Brain pericyte (primary cell): ENCODE results near the gene SCT.

Source experiments
- DNase-seq: peaks from one replicate; pipeline ENCODE4 v3.0.0-alpha.2; 2012; ENCODE audit warnings: low read depth, low spot score

The SCT gene

DNA sequence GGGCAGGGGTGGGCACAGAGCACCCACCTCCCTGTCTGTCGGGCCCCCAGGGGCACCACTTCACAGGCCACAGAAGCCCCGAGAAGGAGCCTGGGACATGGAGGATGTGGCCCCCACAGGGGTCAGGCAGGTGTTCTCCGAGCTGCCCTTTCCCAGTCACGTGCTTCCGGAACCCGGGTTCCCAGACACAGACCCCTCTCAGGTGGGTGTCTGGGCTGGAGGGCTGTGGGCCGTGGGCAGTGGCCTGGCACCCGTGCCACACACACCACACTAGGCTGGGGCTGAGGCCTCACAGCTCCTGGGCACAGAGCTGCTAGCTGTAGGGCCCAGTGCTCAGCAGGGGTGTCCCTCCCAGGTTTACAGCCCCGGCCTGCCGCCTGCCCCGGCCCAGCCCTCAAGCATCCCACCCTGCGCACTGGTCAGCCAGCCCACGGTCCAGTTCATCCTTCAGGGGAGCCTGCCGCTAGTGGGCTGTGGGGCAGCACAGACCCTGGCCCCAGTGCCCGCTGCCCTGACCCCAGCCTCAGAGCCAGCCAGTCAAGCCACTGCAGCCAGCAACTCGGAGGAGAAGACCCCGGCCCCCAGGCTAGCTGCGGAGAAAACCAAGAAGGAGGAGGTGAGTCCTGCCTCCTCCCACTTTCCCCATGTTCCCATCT, 16.7 kb downstream of the SCT start:
- no peak for DNase-seq

DNA sequence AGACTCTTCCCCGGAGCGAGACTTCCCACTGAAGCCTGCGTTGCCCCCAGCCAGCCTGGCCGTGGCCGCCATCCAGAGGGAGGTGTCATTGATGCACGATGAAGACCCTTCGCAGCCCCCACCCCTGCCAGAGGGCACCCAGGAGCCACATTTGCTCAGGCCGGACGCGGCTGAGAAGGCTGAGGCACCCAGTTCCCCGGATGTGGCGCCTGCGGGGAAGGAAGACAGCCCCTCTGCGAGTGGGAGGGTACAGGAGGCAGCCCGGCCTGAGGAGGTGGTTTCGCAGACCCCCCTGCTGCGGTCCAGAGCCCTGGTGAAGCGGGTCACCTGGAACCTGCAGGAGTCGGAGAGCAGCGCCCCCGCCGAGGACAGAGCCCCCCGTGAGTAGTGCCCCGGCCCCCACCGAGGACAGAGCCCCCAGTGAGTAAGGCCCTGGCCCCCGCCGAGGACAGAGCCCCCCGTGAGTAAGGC, 17.6 kb downstream of the SCT start:
- no peak for DNase-seq

DNA sequence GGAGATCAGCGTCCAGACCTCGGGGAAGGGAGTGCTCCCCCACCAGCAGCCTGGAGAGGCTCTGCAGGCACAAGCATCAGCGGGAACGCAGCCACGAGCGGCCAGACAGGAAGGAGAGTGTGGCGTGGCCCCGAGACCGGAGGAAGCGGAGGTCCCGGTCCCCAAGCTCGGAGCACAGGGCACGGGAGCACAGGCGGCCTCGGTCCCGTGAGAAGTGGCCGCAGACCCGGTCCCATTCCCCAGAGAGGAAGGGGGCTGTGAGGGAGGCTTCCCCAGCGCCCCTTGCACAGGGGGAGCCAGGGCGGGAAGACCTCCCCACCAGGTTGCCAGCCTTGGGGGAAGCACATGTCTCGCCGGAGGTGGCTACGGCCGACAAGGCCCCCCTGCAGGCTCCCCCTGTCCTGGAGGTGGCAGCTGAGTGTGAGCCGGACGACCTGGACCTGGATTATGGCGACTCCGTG, 18.2 kb downstream of the SCT start:
- no peak for DNase-seq

DNA sequence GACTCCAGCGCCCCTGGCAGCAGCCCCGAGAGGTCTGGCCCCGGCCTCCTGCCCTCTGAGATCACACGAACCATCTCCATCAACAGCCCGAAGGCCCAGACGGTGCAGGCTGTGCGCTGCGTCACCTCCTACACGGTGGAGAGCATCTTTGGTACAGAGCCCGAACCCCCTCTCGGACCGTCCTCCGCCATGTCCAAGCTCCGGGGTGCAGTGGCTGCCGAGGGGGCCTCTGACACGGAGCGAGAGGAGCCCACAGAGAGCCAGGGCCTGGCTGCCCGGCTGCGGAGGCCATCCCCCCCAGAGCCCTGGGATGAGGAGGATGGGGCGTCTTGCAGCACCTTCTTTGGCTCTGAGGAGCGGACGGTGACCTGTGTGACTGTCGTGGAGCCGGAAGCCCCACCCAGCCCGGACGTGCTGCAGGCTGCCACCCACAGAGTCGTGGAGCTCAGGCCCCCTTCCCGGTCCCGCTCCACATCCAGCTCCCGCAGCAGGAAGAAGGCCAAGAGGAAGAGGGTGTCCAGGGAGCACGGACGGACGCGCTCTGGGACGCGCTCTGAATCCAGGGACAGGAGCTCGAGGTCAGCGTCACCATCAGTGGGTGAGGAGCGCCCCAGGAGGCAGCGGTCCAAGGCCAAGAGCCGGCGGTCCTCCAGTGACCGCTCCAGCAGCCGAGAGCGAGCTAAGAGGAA, 18.9 kb downstream of the SCT start:
- DNase-seq, result no peak

DNA sequence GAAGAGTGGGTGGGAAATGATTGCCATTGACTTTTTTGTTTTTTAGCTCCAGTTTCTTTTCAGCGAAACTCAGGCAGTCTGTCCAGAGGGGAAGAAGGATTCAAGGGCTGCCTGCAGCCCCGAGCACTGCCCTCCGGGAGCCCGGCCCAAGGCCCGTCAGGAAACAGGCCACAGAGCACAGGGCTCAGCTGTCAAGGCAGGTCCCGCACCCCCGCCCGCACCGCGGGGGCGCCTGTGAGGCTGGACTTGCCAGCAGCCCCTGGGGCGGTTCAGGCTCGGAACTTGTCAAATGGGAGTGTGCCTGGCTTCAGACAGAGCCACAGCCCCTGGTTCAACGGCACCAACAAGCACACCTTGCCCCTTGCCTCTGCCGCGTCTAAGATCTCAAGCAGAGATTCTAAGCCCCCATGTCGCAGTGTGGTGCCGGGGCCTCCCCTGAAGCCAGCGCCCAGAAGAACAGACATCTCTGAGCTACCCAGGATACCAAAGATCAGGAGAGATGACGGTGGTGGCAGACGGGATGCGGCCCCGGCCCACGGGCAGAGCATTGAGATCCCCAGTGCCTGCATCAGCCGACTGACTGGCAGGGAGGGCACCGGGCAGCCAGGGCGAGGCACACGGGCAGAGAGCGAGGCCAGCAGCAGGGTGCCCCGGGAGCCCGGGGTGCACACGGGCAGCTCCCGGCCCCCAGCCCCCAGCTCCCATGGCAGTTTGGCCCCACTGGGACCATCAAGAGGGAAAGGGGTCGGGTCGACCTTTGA, 19.8 kb downstream of the SCT start:
- no peak for DNase-seq

DNA sequence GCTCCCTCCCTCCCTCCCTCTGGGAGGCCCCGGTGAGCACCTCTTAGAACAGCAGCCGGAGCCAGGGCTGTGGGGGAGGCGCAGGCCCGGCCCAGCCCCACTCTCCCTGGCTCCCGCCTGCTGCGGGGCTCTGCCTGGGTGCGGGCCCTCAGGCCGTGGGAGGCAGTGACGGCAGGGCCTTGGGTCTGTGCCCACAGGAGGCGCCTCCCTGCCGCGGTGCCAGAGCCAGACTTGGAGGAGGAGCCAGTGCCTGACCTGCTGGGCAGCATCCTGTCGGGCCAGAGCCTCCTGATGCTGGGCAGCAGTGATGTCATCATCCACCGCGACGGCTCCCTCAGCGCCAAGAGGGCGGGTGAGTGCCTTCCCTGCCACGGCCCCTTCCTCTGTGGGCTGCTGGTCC, 20.7 kb downstream of the SCT start:
- peak; percentile 72 for DNase-seq

DNA sequence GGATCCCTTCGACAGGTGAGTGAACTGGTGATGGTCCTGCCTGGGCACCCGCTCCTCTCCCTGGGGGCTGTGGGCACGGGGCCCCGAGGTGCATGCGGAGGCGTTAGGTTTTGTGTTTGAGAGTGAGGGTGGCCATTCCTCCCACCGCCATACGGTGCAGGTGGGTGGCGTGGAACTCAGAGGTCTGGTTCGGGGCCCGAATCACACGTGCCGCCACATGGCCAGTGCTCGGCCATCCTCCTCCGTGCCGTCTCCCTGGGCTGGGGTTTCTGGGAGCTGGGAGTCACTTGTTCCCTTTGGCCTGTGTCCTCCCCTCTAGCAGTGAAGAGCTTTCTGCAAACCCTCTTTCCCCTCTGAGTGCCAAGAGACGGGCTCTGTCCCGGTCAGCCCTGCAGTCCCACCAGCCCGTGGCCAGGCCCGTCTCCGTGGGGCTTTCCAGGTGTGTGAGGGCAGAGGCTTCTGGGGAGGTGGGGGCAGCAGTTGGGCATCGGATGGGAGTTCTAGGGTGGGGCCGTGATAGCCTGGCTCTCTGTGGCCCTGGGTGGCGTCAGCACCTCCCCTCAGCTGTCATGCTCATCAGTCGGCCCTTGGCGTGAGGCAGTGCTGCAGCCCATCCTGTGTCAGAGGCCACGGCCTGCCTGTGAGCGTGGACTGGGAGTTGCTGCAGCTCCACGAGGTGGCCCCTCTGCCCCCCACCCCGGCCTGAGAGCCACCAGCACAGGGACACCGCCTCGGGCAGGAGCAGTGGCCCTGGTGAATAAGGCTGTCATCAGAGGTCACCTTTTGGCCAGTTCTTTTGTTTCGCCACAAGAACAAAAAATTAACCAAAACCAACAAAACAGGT, 21.5 kb downstream of the SCT start:
- DNase-seq, result no peak

DNA sequence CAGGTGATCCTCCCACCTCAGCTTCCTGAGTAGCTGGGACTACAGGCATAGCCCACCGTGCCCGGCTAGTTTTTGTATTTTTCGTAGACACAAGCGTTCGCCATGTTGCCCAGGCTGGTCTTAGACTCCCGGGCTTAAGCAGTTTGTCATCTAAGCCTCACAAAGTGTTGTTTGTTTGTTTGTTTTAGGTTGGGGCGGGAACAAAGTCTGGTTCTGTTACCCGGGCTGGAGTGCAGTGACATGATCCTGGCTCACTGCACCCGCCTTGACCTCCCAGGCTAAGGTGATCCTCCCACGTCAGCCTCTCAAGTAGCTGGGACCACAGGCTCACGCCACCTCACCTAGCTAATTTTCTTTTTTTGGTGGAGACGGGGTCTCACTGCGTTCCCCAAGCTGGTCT, 23.8 kb downstream of the SCT start:
- no peak for DNase-seq

DNA sequence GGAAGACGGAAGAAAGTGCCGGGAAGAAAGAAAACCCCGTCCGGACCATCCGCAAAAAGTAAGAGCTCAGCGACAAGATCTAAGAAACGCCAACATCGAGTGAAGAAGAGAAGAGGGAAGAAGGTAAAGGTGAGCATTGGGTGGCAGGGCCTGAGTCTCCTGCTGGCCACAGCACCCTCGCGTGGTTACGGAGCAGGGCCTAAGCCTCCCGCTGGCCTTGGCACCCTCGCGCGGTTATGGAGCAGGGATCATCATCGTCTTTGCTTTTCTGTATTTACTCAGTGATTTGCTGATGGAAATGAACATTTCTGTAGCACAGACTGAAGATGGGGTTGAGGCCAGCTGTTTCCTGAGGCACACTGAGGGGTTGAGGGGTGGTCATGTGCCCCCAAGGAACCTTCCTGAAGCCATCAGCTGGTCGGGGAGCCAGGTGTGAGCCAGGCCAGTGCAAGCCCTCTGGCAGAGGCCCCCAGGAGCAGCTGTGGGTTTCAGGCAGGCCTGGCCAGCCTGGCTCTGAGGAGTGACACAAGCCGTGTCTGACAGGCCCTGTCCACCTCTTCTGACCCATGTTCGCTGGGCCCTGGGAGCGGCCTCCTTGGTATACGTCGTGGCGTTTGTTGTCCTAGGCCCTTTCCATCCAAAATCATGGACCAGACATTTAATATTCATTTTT, 25.3 kb downstream of the SCT start:
- no peak for DNase-seq

DNA sequence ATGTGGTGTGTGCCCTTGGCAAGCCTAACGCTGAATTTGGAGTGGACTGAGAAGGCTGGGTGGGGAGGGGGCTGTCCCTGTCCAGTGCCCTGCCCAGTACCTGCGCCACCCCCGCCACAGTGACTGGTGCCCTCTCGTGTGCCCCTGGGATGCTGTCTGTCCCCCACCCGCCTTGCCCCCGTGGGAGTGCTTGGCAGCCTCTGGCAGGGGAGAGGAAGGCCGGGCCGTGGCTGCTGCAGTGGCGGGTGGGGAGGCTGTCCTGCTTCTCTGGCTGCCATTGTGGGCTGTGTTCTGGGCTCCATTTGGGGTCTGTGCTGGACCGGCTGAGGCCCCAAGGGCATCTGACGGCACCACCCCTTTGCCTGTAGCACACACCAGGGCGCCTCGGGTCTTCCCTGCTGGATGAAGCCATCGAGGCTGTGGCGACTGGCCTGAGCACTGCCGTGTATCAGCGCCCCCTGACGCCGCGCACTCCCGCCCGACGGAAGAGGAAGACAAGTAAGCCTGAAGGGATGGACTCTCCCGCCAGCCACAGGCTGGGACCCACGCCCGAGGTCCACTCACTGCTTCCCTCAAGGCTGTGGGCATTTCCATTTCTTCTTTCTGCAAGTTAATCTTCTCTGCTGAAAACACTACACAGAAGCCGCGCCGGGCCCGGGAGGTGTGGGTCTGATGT, 28.8 kb downstream of the SCT start:
- DNase-seq, result no peak

DNA sequence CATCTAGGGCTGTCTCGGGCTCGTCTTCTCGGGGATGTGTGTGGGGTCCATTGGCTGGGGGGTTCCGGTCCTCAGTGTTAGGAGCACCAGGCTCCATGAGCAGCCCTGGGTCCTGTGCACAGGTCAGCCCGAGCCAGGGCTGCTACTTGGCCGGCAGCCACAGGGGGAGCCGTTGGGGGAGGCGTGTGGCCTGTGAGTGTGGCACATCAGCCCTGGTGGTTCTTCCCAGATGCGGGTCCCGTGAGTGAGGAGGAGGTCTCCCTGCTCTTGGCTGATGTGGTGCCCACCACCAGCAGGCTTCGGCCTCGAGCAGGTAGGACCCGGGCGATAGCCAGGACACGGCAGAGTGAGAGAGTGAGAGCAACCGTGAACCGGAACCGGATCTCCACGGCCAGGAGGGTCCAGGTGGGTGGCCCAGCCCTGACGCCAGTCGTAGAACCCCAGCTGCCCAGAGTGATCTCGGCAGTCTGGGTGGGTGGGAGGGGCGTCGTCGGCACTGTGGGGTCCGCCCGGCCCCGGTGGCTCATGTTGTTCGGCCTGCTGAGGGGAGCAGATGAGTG, 29.7 kb downstream of the SCT start:
- DNase-seq, result no peak

DNA sequence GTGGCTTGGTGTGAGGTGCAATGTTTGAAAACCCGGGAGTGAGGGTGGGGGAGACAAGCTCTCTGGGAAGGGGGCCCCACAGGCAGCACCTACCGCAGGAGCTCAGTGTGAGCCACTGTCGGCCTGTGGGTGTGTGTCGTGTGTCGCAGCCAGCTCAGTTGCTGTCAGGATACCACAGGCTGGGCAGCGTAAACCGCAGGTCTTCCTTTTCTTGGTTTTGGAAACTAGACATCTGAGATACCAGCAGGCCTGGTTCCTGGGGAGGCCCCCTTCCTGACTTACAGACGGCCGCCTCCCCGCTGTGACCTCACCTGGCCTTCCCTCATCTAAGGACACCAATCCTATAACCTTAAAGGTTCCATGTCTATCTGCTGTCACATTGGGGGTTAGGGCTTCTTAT, 30.6 kb downstream of the SCT start:
- DNase-seq, result no peak

DNA sequence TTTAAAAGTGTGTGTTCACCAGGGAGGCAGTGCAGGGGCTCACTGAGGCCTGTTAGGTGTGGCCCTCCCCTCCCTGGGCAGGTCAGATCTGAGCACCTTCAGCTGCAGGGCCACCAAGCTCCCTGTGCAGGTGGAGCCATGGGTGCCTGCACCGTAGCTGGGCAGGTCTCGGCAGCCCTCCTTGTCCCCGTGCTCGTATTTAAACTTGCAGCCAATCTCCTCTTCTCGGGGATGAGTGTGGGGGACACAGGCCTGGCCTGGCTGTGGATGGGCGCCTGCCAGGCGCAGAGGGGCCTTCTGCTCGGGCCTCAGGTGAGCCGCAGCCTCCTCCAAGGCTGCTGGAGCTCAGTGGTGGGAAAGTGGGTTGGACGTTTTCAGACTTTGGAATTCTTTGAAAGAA, 31.6 kb downstream of the SCT start:
- no peak for DNase-seq

DNA sequence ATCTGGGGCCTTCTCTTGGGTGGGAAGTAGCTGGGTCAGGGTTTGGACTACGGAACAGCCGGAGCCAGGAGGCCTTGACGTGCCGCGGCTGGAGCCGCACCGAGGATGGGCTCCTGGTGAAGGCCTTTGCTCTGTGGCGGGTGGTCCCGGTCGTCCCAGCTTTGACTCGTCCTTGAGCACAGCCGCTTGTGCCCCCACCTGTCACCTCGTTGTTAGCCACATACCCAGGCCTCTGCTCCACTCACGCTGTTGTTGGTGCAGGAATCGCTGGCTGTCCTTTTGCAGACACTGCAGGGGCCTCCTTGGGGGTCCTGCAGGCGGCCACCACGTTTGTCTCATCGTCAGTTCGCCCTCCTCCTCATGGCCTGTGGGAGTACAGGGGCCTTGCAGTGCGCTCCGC, 33.6 kb downstream of the SCT start:
- no peak for DNase-seq

DNA sequence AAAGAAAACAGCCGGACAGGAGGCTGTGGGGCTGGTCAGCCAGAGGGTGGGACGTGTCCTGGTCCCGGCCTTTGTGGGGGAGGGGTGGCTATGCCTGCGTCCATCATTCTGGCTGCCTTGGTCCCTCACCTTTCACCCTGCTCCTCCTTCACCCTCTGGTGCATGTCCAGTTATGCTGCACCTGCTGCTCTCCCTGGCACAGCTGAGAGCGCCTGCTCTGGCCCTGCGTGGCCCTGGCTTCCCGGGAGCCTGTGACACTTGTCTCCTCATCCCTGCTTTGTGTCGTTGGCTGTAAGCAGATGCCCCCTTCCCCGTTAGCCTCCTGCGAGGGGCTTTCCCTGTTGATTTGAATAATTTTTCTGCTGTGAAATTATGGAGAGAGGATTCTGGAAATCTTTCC, 34.1 kb downstream of the SCT start:
- DNase-seq, result no peak

DNA sequence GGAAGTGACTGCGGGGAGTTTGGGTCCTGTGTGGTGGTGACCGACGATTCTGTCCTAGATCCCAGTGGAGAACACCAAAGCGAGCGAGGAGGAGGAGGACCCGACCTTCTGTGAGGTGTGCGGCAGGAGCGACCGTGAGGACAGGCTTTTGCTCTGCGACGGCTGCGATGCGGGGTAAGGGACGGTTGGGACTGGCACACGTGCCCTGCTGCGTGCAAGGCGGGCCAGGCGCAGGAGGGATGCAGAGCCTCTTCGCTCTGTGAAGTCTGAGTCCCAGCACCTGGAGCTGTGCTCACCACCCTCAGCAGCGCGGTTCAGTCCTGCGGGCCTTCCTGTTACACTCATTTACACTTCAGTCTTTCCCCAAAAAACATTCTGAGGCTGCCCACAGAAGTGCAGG, 34.5 kb downstream of the SCT start:
- DNase-seq, result no peak

DNA sequence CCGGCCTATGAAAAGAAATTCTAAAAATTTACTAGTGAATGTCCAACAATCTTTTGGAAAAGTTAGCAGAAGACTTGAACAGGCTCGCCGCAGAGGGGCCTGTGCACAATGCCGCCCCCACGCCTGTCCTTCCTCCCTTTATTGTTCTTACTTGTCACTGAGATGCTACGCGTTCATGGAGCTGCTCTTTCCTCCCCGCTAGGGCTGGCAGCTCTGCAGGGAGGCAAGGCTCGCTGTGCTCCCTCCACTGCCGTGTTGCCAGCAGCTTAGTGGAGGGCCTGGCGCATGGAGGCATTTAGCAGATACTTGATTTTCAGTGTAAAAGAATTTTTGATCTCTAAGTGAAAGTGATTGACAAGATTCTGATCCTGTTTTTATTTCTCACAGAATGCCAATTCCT, 36.0 kb downstream of the SCT start:
- DNase-seq, result no peak

DNA sequence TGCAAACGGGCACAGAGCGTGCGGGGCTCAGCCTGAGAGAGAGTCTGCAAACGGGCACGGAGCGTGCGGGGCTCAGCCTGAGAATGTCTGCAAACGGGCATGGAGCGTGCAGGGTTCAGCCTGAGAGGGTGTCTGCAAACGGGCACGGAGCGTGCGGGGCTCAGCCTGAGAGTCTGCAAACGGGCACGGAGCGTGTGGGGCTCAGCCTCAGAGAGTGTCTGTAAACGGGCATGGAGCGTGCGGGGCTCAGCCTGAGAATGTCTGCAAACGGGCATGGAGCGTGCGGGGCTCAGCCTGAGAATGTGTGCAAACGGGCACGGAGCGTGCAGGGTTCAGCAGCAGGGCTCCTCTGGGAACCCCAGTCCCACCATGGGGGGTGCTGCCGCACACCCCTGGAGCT, 37.2 kb downstream of the SCT start:
- DNase-seq, result no peak

DNA sequence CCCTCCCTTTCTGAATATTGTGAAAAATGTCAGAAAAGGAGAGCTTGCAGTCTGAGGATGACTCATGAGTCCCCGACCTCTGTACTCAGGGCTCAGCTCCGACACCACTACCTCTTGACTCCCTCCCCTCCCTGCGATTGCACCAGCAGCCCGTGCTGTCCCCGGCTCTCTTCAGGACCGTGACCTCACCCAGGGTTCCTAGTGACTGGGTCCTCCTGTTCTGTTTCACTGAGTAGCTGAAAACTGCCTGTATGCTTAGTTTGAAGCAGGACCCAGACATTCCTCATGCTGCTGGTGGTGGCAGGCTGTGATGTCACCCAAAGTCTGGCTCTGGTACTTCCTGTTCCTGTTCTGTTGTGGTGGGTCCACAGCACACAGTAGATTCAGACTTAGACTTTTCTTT, 39.0 kb downstream of the SCT start:
- DNase-seq, result no peak

DNA sequence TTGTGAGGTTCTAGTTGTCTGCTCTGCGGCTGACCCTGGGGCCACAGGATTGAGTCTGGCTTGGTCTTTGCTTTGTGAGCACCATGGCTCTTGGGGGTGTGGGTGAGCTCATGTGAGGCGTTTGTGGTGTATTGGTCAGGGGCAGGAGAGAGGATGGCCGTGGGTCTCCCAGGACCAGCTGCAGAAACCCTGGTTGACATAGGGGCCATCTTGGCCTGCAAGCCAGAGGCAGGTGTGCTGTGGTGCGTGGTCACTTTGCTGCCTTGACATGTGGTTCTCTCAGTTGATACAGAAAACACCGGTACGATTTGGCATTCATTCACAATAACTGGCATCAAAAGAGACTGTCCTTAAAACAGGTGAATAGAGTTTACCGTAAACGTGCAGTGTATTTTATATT, 39.4 kb downstream of the SCT start:
- no peak for DNase-seq
